Right hindlimb (tissue), 1 donor: ENCODE results near the gene SLC27A6.

ENCODE experiments used
- DNase-seq: peaks from one replicate; pipeline ENCODE4 v3.0.0-alpha.2; 2018

The SLC27A6 gene

GRCh38 chr5:129065721-129066120, 100.4 kb downstream of the SLC27A6 start:
- DNase-seq: no peak

- DNase-seq: no peak
These were observed 102.5 kb downstream of the SLC27A6 start for GRCh38 chr5:129067745-129068144.

GRCh38 chr5:129069292-129069691, 104.0 kb downstream of the SLC27A6 start:
- no peak for DNase-seq

GRCh38 chr5:129073111-129073510, 107.8 kb downstream of the SLC27A6 start:
- DNase-seq: peak; percentile 27

- DNase-seq: no peak
These were observed 109.6 kb downstream of the SLC27A6 start for GRCh38 chr5:129074903-129075302.

- DNase-seq: no peak
These were observed 112.3 kb downstream of the SLC27A6 start for GRCh38 chr5:129077433-129078075.

- no peak for DNase-seq
These were observed 113.0 kb downstream of the SLC27A6 start for GRCh38 chr5:129078247-129078646.

GRCh38 chr5:129078660-129079059, 113.4 kb downstream of the SLC27A6 start:
- no peak for DNase-seq

- DNase-seq: no peak
These were observed 114.2 kb downstream of the SLC27A6 start for GRCh38 chr5:129079496-129079895.

- no peak for DNase-seq
These were observed 115.5 kb downstream of the SLC27A6 start for GRCh38 chr5:129080766-129081165.

- DNase-seq: no peak
These were observed 117.2 kb downstream of the SLC27A6 start for GRCh38 chr5:129082225-129083136.
